GM18505 (cell line): Measurements from ENCODE around the gene CDH4.

ENCODE experiments used
- ATAC-seq: cut with Tn5 transposase; IDR thresholded peaks from one replicate; pipeline ENCODE4 v1.9.1; 2021; ENCODE audit not compliant: unreplicated experiment
- POLR2A ChIP-seq: IDR thresholded peaks from 4 replicates; pipeline ENCODE4 v1.6.1; 2011; ENCODE audit warnings: borderline replicate concordance; ENCODE audit not compliant: insufficient read depth, insufficient read length; ENCODE audit errors: extremely low read depth

Gene CDH4

GRCh38 chr20:61538183-61538942, 286.3 kb downstream of the CDH4 start:
- TF ChIP-seq POLR2A = no peak
- ATAC-seq = no peak

GRCh38 chr20:61538943-61539265, 286.8 kb downstream of the CDH4 start:
- no peak for TF ChIP-seq POLR2A
- no peak for ATAC-seq

GRCh38 chr20:61539706-61540360, 287.8 kb downstream of the CDH4 start:
- TF ChIP-seq POLR2A = no peak
- no peak for ATAC-seq

GRCh38 chr20:61541537-61541936, 289.5 kb downstream of the CDH4 start:
- no peak for TF ChIP-seq POLR2A
- ATAC-seq = no peak

- no peak for ATAC-seq
- no peak for TF ChIP-seq POLR2A
These were observed 291.0 kb downstream of the CDH4 start for GRCh38 chr20:61543086-61543485.

- no peak for ATAC-seq
These were observed 292.1 kb downstream of the CDH4 start for GRCh38 chr20:61543931-61544745.

GRCh38 chr20:61544910-61545889, 293.1 kb downstream of the CDH4 start:
- ATAC-seq = no peak
- no peak for TF ChIP-seq POLR2A

More at GRCh38 chr20:61543931-61544745, 292.1 kb downstream of the CDH4 start:
- no peak for TF ChIP-seq POLR2A

GRCh38 chr20:61546641-61547040, 294.6 kb downstream of the CDH4 start:
- ATAC-seq = no peak
- TF ChIP-seq POLR2A = no peak

- ATAC-seq = no peak
- no peak for TF ChIP-seq POLR2A
These were observed 296.0 kb downstream of the CDH4 start for GRCh38 chr20:61548069-61548468.

GRCh38 chr20:61549865-61550264, 297.8 kb downstream of the CDH4 start:
- TF ChIP-seq POLR2A = no peak
- no peak for ATAC-seq

- no peak for ATAC-seq
- TF ChIP-seq POLR2A = no peak
These were observed 299.3 kb downstream of the CDH4 start for GRCh38 chr20:61551401-61551800.

- no peak for ATAC-seq
These were observed 302.6 kb downstream of the CDH4 start for GRCh38 chr20:61554617-61555016.

More at GRCh38 chr20:61554617-61555016, 302.6 kb downstream of the CDH4 start:
- no peak for TF ChIP-seq POLR2A
